HepG2 (cell line): ENCODE results near the gene STK40. TPM values are rescaled to one million over a fixed set of nuclear protein-coding genes. Genes with fewer than 3 reads are reported as not detected.

ENCODE experiments used
- AHR ChIP-seq: IDR thresholded peaks from 2 replicates; pipeline ENCODE4 v1.6.1; 2018; ENCODE audit warnings: missing genetic modification reagents, missing compliant biosample characterization
- ATAD3A ChIP-seq: sonication (generic); formaldehyde crosslinking; IDR thresholded peaks from 2 replicates; pipeline ENCODE4 v1.4.0; 2020; ENCODE audit warnings: missing genetic modification reagents
- ETV5 ChIP-seq: IDR thresholded peaks from 2 replicates; pipeline ENCODE4 v1.6.1; 2018; ENCODE audit warnings: missing biosample characterization, missing genetic modification reagents, inconsistent platforms, borderline replicate concordance
- HMG20B ChIP-seq: conservative IDR thresholded peaks from 2 replicates; pipeline ENCODE4 v1.6.1; 2016; ENCODE audit warnings: missing genetic modification reagents, missing compliant biosample characterization
- PAX8 ChIP-seq: sonication (generic); formaldehyde crosslinking; IDR thresholded peaks from 2 replicates; pipeline ENCODE4 v1.8.0; 2022; ENCODE audit warnings: mild to moderate bottlenecking, missing genetic modification reagents, borderline replicate concordance
- PHB2 ChIP-seq: fragments of 450-650 bp; IDR thresholded peaks from 2 replicates; pipeline ENCODE4 v1.6.1; 2018; ENCODE audit not compliant: partially characterized antibody
- REXO4 ChIP-seq: sonication (generic); formaldehyde crosslinking; IDR thresholded peaks from 2 replicates; pipeline ENCODE4 v1.8.0; 2022; ENCODE audit warnings: missing genetic modification reagents, mild to moderate bottlenecking, borderline replicate concordance
- SKIL ChIP-seq: sonication (generic); formaldehyde crosslinking; IDR thresholded peaks from 2 replicates; pipeline ENCODE4 v1.8.0; 2022; ENCODE audit warnings: missing genetic modification reagents, mild to moderate bottlenecking, moderate library complexity, borderline replicate concordance
- SP2 ChIP-seq: sonication (generic); formaldehyde crosslinking; IDR thresholded peaks from 2 replicates; pipeline ENCODE4 v1.5.1; 2020; ENCODE audit warnings: mild to moderate bottlenecking, missing genetic modification reagents
- SRSF9 ChIP-seq: fragments of 200-400 bp; formaldehyde crosslinking; IDR thresholded peaks from 2 replicates; pipeline ENCODE4 v1.6.1; 2018; ENCODE audit warnings: borderline replicate concordance, mild to moderate bottlenecking, low read depth, low read length; ENCODE audit not compliant: insufficient read depth, poor library complexity, severe bottlenecking
- TRAFD1 ChIP-seq: sonication (generic); formaldehyde crosslinking; IDR thresholded peaks from 2 replicates; pipeline ENCODE4 v1.5.1; 2020; ENCODE audit warnings: missing genetic modification reagents, mild to moderate bottlenecking, borderline replicate concordance
- WIZ ChIP-seq: sonication (generic); formaldehyde crosslinking; IDR thresholded peaks from 2 replicates; pipeline ENCODE4 v1.5.1; 2020; ENCODE audit warnings: mild to moderate bottlenecking, missing genetic modification reagents
- ZBTB2 ChIP-seq: sonication (generic); formaldehyde crosslinking; IDR thresholded peaks from 2 replicates; pipeline ENCODE4 v1.8.0; 2022; ENCODE audit warnings: low read depth, missing genetic modification reagents
- ZBTB33 ChIP-seq: sonication (generic); formaldehyde crosslinking; IDR thresholded peaks from 2 replicates; pipeline ENCODE4 v1.4.0; 2020; ENCODE audit warnings: missing genetic modification reagents
- ZBTB42 ChIP-seq: sonication (generic); formaldehyde crosslinking; IDR thresholded peaks from 2 replicates; pipeline ENCODE4 v1.5.0; 2020; ENCODE audit warnings: mild to moderate bottlenecking, missing genetic modification reagents
- ZBTB7B ChIP-seq: sonication (generic); formaldehyde crosslinking; IDR thresholded peaks from 2 replicates; pipeline ENCODE4 v1.4.0; 2020; ENCODE audit warnings: missing genetic modification reagents
- ZNF503 ChIP-seq: sonication (generic); formaldehyde crosslinking; IDR thresholded peaks from 2 replicates; pipeline ENCODE4 v1.4.0; 2020; ENCODE audit warnings: missing genetic modification reagents
- ZNF572 ChIP-seq: sonication (generic); formaldehyde crosslinking; IDR thresholded peaks from 2 replicates; pipeline ENCODE4 v1.5.1; 2020; ENCODE audit warnings: mild to moderate bottlenecking, missing genetic modification reagents
- ZNF605 ChIP-seq: sonication (generic); formaldehyde crosslinking; IDR thresholded peaks from 2 replicates; pipeline ENCODE4 v1.8.0; 2022; ENCODE audit warnings: mild to moderate bottlenecking, missing genetic modification reagents
- ZNF660 ChIP-seq: sonication (generic); formaldehyde crosslinking; IDR thresholded peaks from 2 replicates; pipeline ENCODE4 v1.5.1; 2020; ENCODE audit warnings: mild to moderate bottlenecking, low read depth, missing genetic modification reagents, borderline replicate concordance
- polyA plus RNA-seq, 8 experiments: library from polyadenylated mRNA; depleted of rRNA in 3 of 8; stranded (reverse) in 7 of 8; unstranded in 1 of 8; fragments of >200 nt; fragmentation: Illumina TruSeq in 4 of 8; extraction: Trizol in 4 of 8; gene quantifications; 2 replicates each; pipeline versions ENCODE4 v1.2.1 to v1.2.3, GENCODE V29; 2011 to 2016; ENCODE audit warnings: low read depth in 4 of 8, missing spikeins in 1 of 8, mixed read lengths in 1 of 8; ENCODE audit not compliant: insufficient read depth in 1 of 8
- total RNA-seq, 5 experiments: library from RNA; depleted of rRNA; stranded (reverse); fragments of >200 nt; fragmentation: Illumina TruSeq; extraction: Trizol; gene quantifications; 2 replicates each; pipeline ENCODE4 v1.2.3, GENCODE V29; 2016; ENCODE audit warnings: low read depth in 1 of 5

The STK40 gene
- total and polyA plus RNA-seq, 2 of the 13 experiments (the other 11 are each of a cell fraction or from before 2014, with no cell fraction given): 33.8 to 35.1 TPM

GRCh38 chr1:36306210-36306901 lies 79.4 kb downstream of the STK40 start, which contains the start of gene SH3D21 (continued):
- TF ChIP-seq ZBTB7B: no peak; the same call in 1 of the 2 replicates
- no peak for TF ChIP-seq ATAD3A
- TF ChIP-seq ZBTB33 (CRISPR knock-in tag): no peak
- TF ChIP-seq SRSF9: no peak
- TF ChIP-seq SP2 (CRISPR knock-in tag): no peak
- TF ChIP-seq PHB2: no peak
- TF ChIP-seq PAX8 (CRISPR knock-in tag): no peak
- TF ChIP-seq WIZ: no peak
- no peak for TF ChIP-seq TRAFD1 (CRISPR knock-in tag)
- TF ChIP-seq REXO4 (CRISPR knock-in tag): no peak
- no peak for TF ChIP-seq ZNF660 (CRISPR knock-in tag)
- 0 out of 2 replicates have a peak, but pooled peaks have one; percentile 11 for TF ChIP-seq ZBTB2 (CRISPR knock-in tag)
- TF ChIP-seq ZNF503: no peak
- TF ChIP-seq AHR (CRISPR knock-in tag): 0 out of 2 replicates have a peak, but pooled peaks have one; percentile 17
- no peak for TF ChIP-seq SKIL
- TF ChIP-seq ZNF605: peak; percentile 57; the same call in 1 of the 2 replicates
- TF ChIP-seq HMG20B (CRISPR knock-in tag): no peak
- TF ChIP-seq ZBTB42: peak; percentile 15; the same call in 1 of the 2 replicates
- TF ChIP-seq ZNF572 (CRISPR knock-in tag): peak; percentile 80; the same call in 1 of the 2 replicates
- TF ChIP-seq ETV5: 0 out of 2 replicates have a peak, but pooled peaks have one; percentile 35
